Heart right ventricle (tissue), 16 donors: ENCODE data around the gene MRPL51. TPM values are rescaled to one million over a fixed set of nuclear protein-coding genes. Genes with fewer than 3 reads are reported as not detected.
A peak's percentile ranks its signal among the peaks of the same experiment; 100 is the strongest.
"Not testable (repeated sequence)": the region's sequence is repeated elsewhere in the genome, so short reads cannot be mapped to it uniquely, and the experiment has no call there.

ENCODE experiments used
- ATAC-seq, 8 donors: fragments of 200-7000 bp; cut with Tn5 transposase; one replicate each; pipeline ENCODE4 v1.9.1; 2020; ENCODE audit warnings: mild to moderate bottlenecking in 8 of 8, moderate library complexity in 8 of 8, moderate number of reproducible peaks in 1 of 8
- DNase-seq, 2 donors: peaks; one replicate each; pipeline ENCODE4 v3.0.0-alpha.2; 2020
- H3K27ac ChIP-seq, 10 donors: fragments of 200-600 bp; sonication (generic) in 2 of 10; one replicate each; pipeline versions ENCODE4 v1.5.0 to v1.8.0; 2020 to 2022; ENCODE audit warnings: mild to moderate bottlenecking in 3 of 10
- H3K27me3 ChIP-seq, 7 donors: fragments of 200-600 bp; one replicate each; pipeline ENCODE4 v1.8.0; 2021 to 2022; ENCODE audit warnings: mild to moderate bottlenecking in 2 of 7
- H3K36me3 ChIP-seq, 9 donors: fragments of 200-600 bp; sonication (generic) in 1 of 9; one replicate each; pipeline versions ENCODE4 v1.5.0 to v1.8.0; 2020 to 2022; ENCODE audit warnings: mild to moderate bottlenecking in 2 of 9
- H3K4me1 ChIP-seq, 9 donors: fragments of 200-600 bp; sonication (generic) in 1 of 9; one replicate each; pipeline versions ENCODE4 v1.5.0 to v1.8.0; 2020 to 2022; ENCODE audit warnings: mild to moderate bottlenecking in 4 of 9
- H3K4me3 ChIP-seq, 10 donors: fragments of 200-600 bp; sonication (generic) in 2 of 10; one replicate each; pipeline versions ENCODE4 v1.5.0 to v1.8.0; 2020 to 2022; ENCODE audit warnings: mild to moderate bottlenecking in 7 of 10, moderate library complexity in 2 of 10
- H3K9me3 ChIP-seq, 11 donors: fragments of 200-600 bp in 10 of 11; sonication (generic) in 2 of 11; one replicate each; pipeline versions ENCODE4 v1.5.0 to v1.8.0; 2013 to 2022; ENCODE audit warnings: mild to moderate bottlenecking in 2 of 11, control low read depth in 1 of 11, moderate library complexity in 1 of 11
- CTCF ChIP-seq, 9 donors: fragments of 200-600 bp; sonication (generic) in 2 of 9; IDR thresholded peaks; one replicate each; pipeline versions ENCODE4 v1.5.0 to v1.8.0; 2021 to 2022; ENCODE audit warnings: antibody characterized with exemption in 9 of 9, mild to moderate bottlenecking in 5 of 9, moderate library complexity in 1 of 9
- WGBS, 2 donors: extraction: QIAGEN DNeasy Blood & Tissue Kit; methylation state at CpG; one replicate each; pipeline ENCODE4 v1.1.7; 2013; ENCODE audit warnings: inconsistent platforms in 1 of 2; 5-methylcytosine and 5-hydroxymethylcytosine counted together
- intact Hi-C, 10 donors: fragments of 100-400 bp; cut with DNase I; formaldehyde crosslinking; loops; one replicate each; pipeline versions ENCODE4 v1.11.1 to v1.14.2; 2022
- polyA plus RNA-seq, 2 donors: library from polyadenylated mRNA; stranded (reverse); fragments of 200-250 nt; gene quantifications; one replicate each; pipeline ENCODE4 v1.2.3, GENCODE V29; 2013
- total RNA-seq, 10 donors: library from RNA; stranded (reverse); fragmentation: NEBNext Ultra II Directional in 3 of 10; extraction: Animal tissue kit (Norgen Biotek cat#: 25700) in 3 of 10; gene quantifications; one replicate each; pipeline versions ENCODE4 v1.2.1 to v1.2.4, GENCODE V29; 2021 to 2023
- donor health status: Arrhythmogenic right ventricular cardiomyopathy.
- donor health status: ischemic (EF 13 %, LVEDD 7.1; RV severe dilation, severe dysfunction).
- donor health status: healthy with polysubstance abuse.
- donor health status: DM: no; HTN: yes; CAD: no.
- donor health status: DM: no; HTN: no; CAD: no.
- donor health status: ischemic (EF 25% LVEDD 6.9; RV normal size, moderate dysfunction).
- donor health status: ischemic (EF 25% LVEDD 5.7; RV mildly dilated, moderate dysfunction).
- donor health status: healthy.
- donor health status: DM: yes; HTN: yes; CAD: no.
- donor health status: Ischemic cardiomyopathy.
- donor health status: ischemic (EF 35%, LVEDD 5.7; RV mildly dilated, moderate dysfunction).
- donor health status: nonischemic (EF 11% LVEDD 7.7; RV severe dilation, severe dysfunction).
- donor health status: DM: yes; HTN: yes; CAD: no.
- donor health status: PGD.
- donor health status: ischemic (EF 29% LVEDD 5.4; RV normal size, mild dysfunction).
- donor health status: nonischemic (EF 23%, LVEDD 6.1; RV moderate dilation, normal function).

The MRPL51 gene
- total and polyA plus RNA-seq, 12 donors = 123 to 300 (median 250) TPM

GRCh38 chr12:6470375-6471163 lies 22.5 kb downstream of the MRPL51 start, which contains the start of gene VAMP1:
Gene VAMP1, minus strand, starts transcription at chr12:6470677. Its CDS starts 146 bp downstream, at chr12:6470531.
- WGBS, 2 donors = 0 to 1% methylated on average over 64 to 69 of the region's 69 CpGs
- intact Hi-C loops = loop anchor here in 5 of 10 donors (1.0 to 10.0 kb wide), 4 partner anchors 23 to 64 kb away; partner anchors contain the start of genes GAPDH (in 5 of the 5) and MRPL51 (in 1 of the 5)

GRCh38 chr12:6469609-6470374 lies 23.3 kb downstream of the MRPL51 start:
- DNase-seq (no peak), ATAC-seq (no peak)
- intact Hi-C loops = loop anchor here in 7 of 10 donors (1.0 to 10.0 kb wide), 7 partner anchors 24 to 145 kb away; partner anchors contain the start of genes GAPDH (in 5 of the 7) and MRPL51 (in 1 of the 7)
- H3K36me3 ChIP-seq = peaks cover 0 to 19% (median 5%) of the 10 kb centered on the region in 9 donors
- H3K27me3 ChIP-seq = no peaks in the 10 kb centered on the region
- no peak for TF ChIP-seq CTCF (IDR thresholded peaks at IDR 0.05)
- H3K4me3 ChIP-seq = peak overlapping the region; percentile 60 to 78 (median 72)
- 22 to 26% methylated on average over 16 of the region's 16 CpGs for WGBS, 2 donors
- peaks cover 4 to 50% (median 21%) of the 10 kb centered on the region in 9 donors for H3K4me1 ChIP-seq
- H3K9me3 ChIP-seq = no peaks in the 10 kb centered on the region
- H3K27ac ChIP-seq = peak overlapping the region in 9 of 10 donors; percentile 80 to 93 (median 87)

More at GRCh38 chr12:6470375-6471163, 22.5 kb downstream of the MRPL51 start, which contains the start of gene VAMP1:
- DNase-seq (peak; percentile 97 to 98), ATAC-seq (peak; percentile 97 to 99 (median 98))
- Histone ChIP-seq H3K36me3 (peaks cover 0 to 13% (median 5%) of the 10 kb centered on the region in 9 donors), H3K27ac (peak within 1 kb of the TSS; percentile 16 to 93 (median 86)), H3K9me3 (no peaks in the 10 kb centered on the region), H3K4me1 (peaks cover 4 to 45% (median 21%) of the 10 kb centered on the region in 9 donors), H3K27me3 (no peaks in the 10 kb centered on the region), H3K4me3 (peak within 1 kb of the TSS; percentile 60 to 78 (median 72))
- TF ChIP-seq CTCF (IDR thresholded peaks at IDR 0.05) = peak in 2 of 9 donors; percentile 9 to 16

- H3K4me3 ChIP-seq = peak overlapping the region in 6 of 10 donors; percentile 65 to 78 (median 72)
- peaks cover 0 to 26% (median 9%) of the 10 kb centered on the region in 9 donors for H3K36me3 ChIP-seq
- ATAC-seq = no peak
- DNase-seq = no peak
- peaks cover 4 to 57% (median 21%) of the 10 kb centered on the region in 9 donors for H3K4me1 ChIP-seq
- intact Hi-C loops = loop anchor here in 4 of 10 donors (5.0 to 10.0 kb wide), 3 partner anchors 68 to 144 kb away; no protein-coding TSS in a partner anchor
- no peak for TF ChIP-seq CTCF (IDR thresholded peaks at IDR 0.05)
- no peaks in the 10 kb centered on the region for H3K9me3 ChIP-seq
- no peaks in the 10 kb centered on the region for H3K27me3 ChIP-seq
- 57 to 68% methylated on average over 6 of the region's 6 CpGs for WGBS, 2 donors
- peak overlapping the region in 2 of 10 donors; percentile 7 to 93 for H3K27ac ChIP-seq
These were observed 24.0 kb downstream of the MRPL51 start for GRCh38 chr12:6469092-6469491.

GRCh38 chr12:6468283-6468575 lies 24.8 kb downstream of the MRPL51 start:
- intact Hi-C loops = loop anchor here in 4 of 10 donors (5.0 to 10.0 kb wide), 3 partner anchors 69 to 143 kb away; no protein-coding TSS in a partner anchor
- Histone ChIP-seq H3K9me3 (no peaks in the 10 kb centered on the region), H3K27ac (no peak overlapping the region), H3K4me1 (peaks cover 4 to 66% (median 21%) of the 10 kb centered on the region in 9 donors), H3K27me3 (no peaks in the 10 kb centered on the region), H3K4me3 (no peak overlapping the region), H3K36me3 (peaks cover 0 to 35% (median 17%) of the 10 kb centered on the region in 9 donors)
- TF ChIP-seq CTCF (IDR thresholded peaks at IDR 0.05) = no peak
- ATAC-seq (no peak), DNase-seq (no peak)

- H3K27ac ChIP-seq, H3K27me3 ChIP-seq, H3K9me3 ChIP-seq, ATAC-seq, H3K4me3 ChIP-seq, DNase-seq: not testable (repeated sequence)
- WGBS, 2 donors = 93 to 98% methylated on average over 9 of the region's 9 CpGs
- Histone ChIP-seq H3K4me1 (peaks cover 4 to 71% (median 21%) of the 10 kb centered on the region in 9 donors), H3K36me3 (peaks cover 0 to 40% (median 22%) of the 10 kb centered on the region in 9 donors)
- intact Hi-C loops = loop anchor here in 5 of 10 donors (2.0 to 10.0 kb wide), 4 partner anchors 43 to 143 kb away; no protein-coding TSS in a partner anchor
These were observed 25.3 kb downstream of the MRPL51 start for GRCh38 chr12:6467571-6468282.

- intact Hi-C loops = loop anchor here in 5 of 10 donors (2.0 to 10.0 kb wide), 4 partner anchors 42 to 142 kb away; no protein-coding TSS in a partner anchor
- H3K4me1 ChIP-seq = peaks cover 7 to 79% (median 21%) of the 10 kb centered on the region in 9 donors
- DNase-seq, H3K9me3 ChIP-seq, ATAC-seq, H3K27ac ChIP-seq, H3K4me3 ChIP-seq, H3K27me3 ChIP-seq: not testable (repeated sequence)
- 80 to 90% methylated on average over 4 of the region's 4 CpGs for WGBS, 2 donors
- peaks cover 0 to 49% (median 32%) of the 10 kb centered on the region in 9 donors for H3K36me3 ChIP-seq
These were observed 26.3 kb downstream of the MRPL51 start for GRCh38 chr12:6466751-6467150.
